A673 (cell line): ENCODE data around the gene BCAM.

ENCODE experiments used
- CTCF ChIP-seq: fragments of 300-800, 200-600 bp; sonication (generic); conservative IDR thresholded peaks from 2 replicates; pipeline ENCODE4 v1.5.1; 2017; ENCODE audit warnings: low read depth, mild to moderate bottlenecking, antibody characterized with exemption, low read length, moderate library complexity, mixed read lengths
- EZH2 ChIP-seq: fragments of 200-600 bp; sonication (generic); IDR thresholded peaks from 2 replicates; pipeline ENCODE4 v1.6.1; 2017; ENCODE audit warnings: borderline replicate concordance, low read depth, mild to moderate bottlenecking, mixed read lengths, antibody characterized with exemption, low read length; ENCODE audit not compliant: poor library complexity, severe bottlenecking

DNA sequence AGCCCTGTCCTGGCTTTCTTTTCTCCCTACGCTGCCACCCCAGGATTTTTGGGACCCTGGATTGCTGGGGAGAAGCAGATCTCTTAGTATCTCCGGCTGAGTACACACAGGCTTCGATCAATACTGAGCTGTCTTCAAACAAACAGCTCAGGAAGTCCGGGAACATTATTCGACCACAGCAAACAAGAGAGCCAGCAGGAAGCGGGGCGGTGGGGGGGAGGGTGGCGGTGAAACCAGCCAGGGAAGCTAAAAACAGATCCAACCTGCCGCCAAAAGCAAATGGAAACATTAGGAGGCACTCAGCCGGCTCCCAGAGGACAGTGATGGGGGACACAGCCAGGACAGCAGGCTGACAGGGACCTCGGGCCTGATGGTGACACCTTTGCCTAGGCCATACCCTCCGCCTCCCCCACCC lies 12.2 kb upstream of the BCAM start:
- TF ChIP-seq EZH2 (no peak), CTCF (no peak)
